RPMI7951 (cell line): Measurements from ENCODE around the gene ACTL10. TPM values are rescaled to one million over a fixed set of nuclear protein-coding genes. Genes with fewer than 3 reads are reported as not detected.
"Not testable (repeated sequence)": the region's sequence is repeated elsewhere in the genome, so short reads cannot be mapped to it uniquely, and the experiment has no call there.

Experiments used
- DNase-seq: peaks from one replicate; pipeline ENCODE4 v3.0.0-alpha.2; 2012; ENCODE audit warnings: low read depth
- total RNA-seq: library from RNA; depleted of rRNA; stranded (reverse); fragments of >200 nt; shearing (Covaris generic); gene quantifications from 2 replicates; pipeline ENCODE4 v1.2.3, GENCODE V29; 2014; rRNA removed

Gene ACTL10
- total RNA-seq = 0.49 TPM in 1 of 2 replicates, not detected in the other

GRCh38 chr20:33666293-33667244 lies at the start of gene ACTL10:
Gene ACTL10 (plus strand): TSS chr20:33666943. CDS start chr20:33667498, 555 bp downstream.
- DNase-seq = peak; percentile 97

GRCh38 chr20:33621717-33622400 lies 44.9 kb upstream of the ACTL10 start:
- no peak for DNase-seq

GRCh38 chr20:33622705-33623365 lies 43.9 kb upstream of the ACTL10 start:
- DNase-seq = no peak

- DNase-seq = no peak
These were observed 42.3 kb upstream of the ACTL10 start for GRCh38 chr20:33624399-33624798.

DNA sequence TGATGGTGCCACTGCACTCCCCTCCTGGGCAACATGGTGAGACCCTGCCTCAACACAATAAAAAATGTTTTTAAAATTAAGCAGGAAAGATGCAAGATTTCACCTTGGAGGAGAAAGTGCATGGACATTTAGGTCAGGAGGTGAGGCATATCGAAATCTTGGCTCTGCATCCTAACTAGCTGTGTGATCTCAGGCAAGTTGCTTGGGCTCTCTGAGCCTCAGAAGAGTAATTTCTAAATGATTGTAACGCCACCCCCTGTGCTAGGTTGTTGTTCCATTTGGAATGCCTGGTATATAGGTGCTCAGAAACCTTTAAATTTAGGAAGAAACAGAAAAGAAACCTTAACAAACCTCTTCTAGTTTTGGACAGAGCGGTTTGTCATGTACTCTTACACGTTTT lies 40.6 kb upstream of the ACTL10 start:
- no peak for DNase-seq

GRCh38 chr20:33627577-33628216 lies 39.0 kb upstream of the ACTL10 start:
- DNase-seq = no peak

- no peak for DNase-seq
These were observed 37.2 kb upstream of the ACTL10 start for GRCh38 chr20:33629533-33629932.

DNA sequence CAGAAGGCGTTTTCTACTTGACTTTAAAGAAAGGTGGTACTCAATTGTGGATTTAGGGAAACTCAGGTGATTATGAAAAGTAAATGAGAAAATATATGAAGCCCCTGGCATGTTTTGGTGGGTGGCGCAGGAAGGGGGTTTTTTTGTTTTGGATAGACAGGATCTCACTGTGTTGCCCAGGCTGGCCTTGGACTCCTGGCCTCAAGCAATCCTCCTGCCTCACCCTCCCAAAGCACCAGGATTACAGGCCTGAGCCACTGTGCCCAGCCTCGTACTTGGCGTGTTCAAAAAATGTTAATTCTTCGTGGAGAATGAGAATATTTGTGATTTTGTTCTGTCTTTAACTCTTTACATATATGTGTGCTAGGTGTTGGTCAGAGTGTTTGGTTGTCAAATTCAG lies 36.8 kb upstream of the ACTL10 start:
- DNase-seq = no peak

DNA sequence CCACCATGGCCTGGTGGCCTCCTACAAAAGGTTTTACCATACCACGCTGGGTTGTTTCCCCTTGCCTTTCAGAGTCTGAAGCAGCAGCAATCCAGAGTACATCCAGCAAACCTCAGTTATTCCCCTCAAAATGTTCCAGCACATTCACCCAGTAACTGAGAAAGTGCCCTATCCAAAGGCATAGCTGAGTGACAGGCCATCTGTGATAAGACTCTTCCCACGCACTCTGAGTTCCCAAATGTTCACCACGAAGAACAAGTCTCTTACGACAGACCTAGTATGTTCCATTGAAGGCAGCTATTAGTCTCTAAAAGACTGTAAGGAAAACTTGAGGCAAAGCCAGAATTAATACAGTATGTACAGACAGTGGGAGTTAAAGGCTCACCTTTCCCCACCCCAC lies 36.2 kb upstream of the ACTL10 start:
- DNase-seq = no peak

GRCh38 chr20:33631910-33632309 lies 34.8 kb upstream of the ACTL10 start:
- not testable (repeated sequence) for DNase-seq

- no peak for DNase-seq
These were observed 31.4 kb upstream of the ACTL10 start for GRCh38 chr20:33635341-33635740.

- DNase-seq = no peak
These were observed 30.0 kb upstream of the ACTL10 start for GRCh38 chr20:33636776-33637175.

DNA sequence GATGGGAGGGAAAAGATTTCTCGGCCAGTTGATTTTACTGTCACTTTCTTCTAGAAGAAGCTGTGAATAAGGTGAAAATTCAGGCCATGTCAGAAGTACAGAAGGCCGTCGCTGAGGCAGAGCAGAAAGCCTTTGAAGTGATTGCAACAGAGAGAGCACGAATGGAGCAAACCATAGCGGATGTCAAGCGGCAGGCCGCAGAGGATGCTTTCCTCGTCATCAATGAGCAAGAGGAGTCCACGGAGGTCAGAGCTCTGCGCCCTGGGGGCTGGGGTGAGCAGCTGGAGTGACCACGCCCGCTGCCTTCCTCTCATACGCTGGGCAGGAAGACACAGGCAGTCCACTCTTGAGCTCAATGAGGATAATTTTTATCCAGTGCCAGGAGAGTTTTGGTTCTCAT lies 26.5 kb upstream of the ACTL10 start:
- peak; percentile 95 for DNase-seq

GRCh38 chr20:33644313-33645071 lies 22.3 kb upstream of the ACTL10 start:
- no peak for DNase-seq

DNA sequence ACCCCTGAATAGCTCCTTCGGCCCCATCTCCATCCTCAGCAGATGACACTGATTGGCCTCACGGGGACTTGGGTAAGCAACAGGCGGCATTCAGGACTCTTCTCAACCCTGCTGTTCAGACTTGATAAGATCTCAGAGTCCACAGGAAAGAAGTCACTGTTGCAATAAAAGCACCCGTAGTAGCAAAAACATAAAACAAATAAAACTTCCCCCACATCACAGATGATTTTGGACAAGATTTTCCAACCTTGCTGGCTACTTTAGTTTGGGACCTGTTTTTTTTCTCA lies 21.7 kb upstream of the ACTL10 start:
- no peak for DNase-seq

- DNase-seq = no peak
These were observed 21.3 kb upstream of the ACTL10 start for GRCh38 chr20:33645396-33645795.

DNA sequence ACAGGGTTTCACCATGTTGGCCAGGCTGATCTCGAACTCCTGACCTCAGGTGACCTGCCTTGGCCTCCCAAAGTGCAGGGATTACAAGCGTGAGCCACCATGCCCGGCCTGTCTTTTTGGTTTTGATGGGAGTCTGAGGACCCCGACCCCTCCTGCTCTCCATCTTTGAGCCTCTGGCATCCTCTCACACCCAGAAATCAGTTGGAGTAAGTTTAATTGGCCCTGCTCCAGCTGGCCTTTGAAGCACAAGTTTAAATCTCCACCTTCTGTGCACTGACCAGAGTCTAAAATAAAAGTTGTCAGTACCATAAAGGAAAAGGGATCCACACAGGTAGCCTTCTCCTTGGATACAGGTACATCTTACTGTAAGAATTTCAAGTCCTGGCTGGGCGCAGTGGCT lies 20.6 kb upstream of the ACTL10 start:
- no peak for DNase-seq

- not testable (repeated sequence) for DNase-seq
These were observed 19.7 kb upstream of the ACTL10 start for GRCh38 chr20:33646959-33647602.

- DNase-seq = peak; percentile 75
These were observed 18.9 kb upstream of the ACTL10 start for GRCh38 chr20:33647603-33648395.
